H9 (cell line): ENCODE data around the gene XCR1. TPM values are rescaled to one million over a fixed set of nuclear protein-coding genes. Genes with fewer than 3 reads are reported as not detected.

Source experiments
- DNase-seq: peaks from one replicate; pipeline ENCODE4 v3.0.0-alpha.2; 2017
- H2AFZ ChIP-seq: one replicate; pipeline ENCODE4 v1.6.1; 2013; ENCODE audit warnings: mild to moderate bottlenecking, low read length, control low read depth, moderate library complexity
- H2AK5ac ChIP-seq: 2 replicates; pipeline ENCODE4 v1.6.1; 2013; ENCODE audit warnings: low read length, control low read depth, mixed read lengths; ENCODE audit not compliant: insufficient read length
- H2BK120ac ChIP-seq: one replicate; pipeline ENCODE4 v1.6.1; 2013; ENCODE audit warnings: low read depth, mild to moderate bottlenecking, low read length, control low read depth, inconsistent platforms; ENCODE audit not compliant: poor library complexity, severe bottlenecking
- H2BK12ac ChIP-seq: 2 replicates; pipeline ENCODE4 v1.6.1; 2013; ENCODE audit warnings: low read length, control low read depth, mixed read lengths, low read depth; ENCODE audit not compliant: insufficient read length
- H2BK15ac ChIP-seq: 2 replicates; pipeline ENCODE4 v1.6.1; 2013; ENCODE audit warnings: low read depth, low read length, control low read depth
- H2BK20ac ChIP-seq: one replicate; pipeline ENCODE4 v1.6.1; 2013; ENCODE audit warnings: low read depth, mild to moderate bottlenecking, low read length, control low read depth, inconsistent platforms; ENCODE audit not compliant: poor library complexity, severe bottlenecking
- H2BK5ac ChIP-seq: 2 replicates; pipeline ENCODE4 v1.6.1; 2013; ENCODE audit warnings: low read length, control low read depth, mixed read lengths; ENCODE audit not compliant: insufficient read length
- H3K14ac ChIP-seq: 2 replicates; pipeline ENCODE4 v1.6.1; 2013; ENCODE audit warnings: low read length, control low read depth; ENCODE audit not compliant: insufficient read depth
- H3K18ac ChIP-seq: 2 replicates; pipeline ENCODE4 v1.6.1; 2013; ENCODE audit warnings: low read depth, mild to moderate bottlenecking, mixed read lengths, low read length, control low read depth; ENCODE audit not compliant: insufficient read length
- H3K23ac ChIP-seq: 2 replicates; pipeline ENCODE4 v1.6.1; 2013; ENCODE audit warnings: low read length, control low read depth, mixed read lengths, low read depth; ENCODE audit not compliant: insufficient read length
- H3K23me2 ChIP-seq: 2 replicates; pipeline ENCODE4 v1.6.1; 2013; ENCODE audit warnings: low read depth, mild to moderate bottlenecking, mixed read lengths, low read length, control low read depth; ENCODE audit not compliant: insufficient read length, poor library complexity, severe bottlenecking
- H3K27ac ChIP-seq: 2 replicates; pipeline ENCODE4 v1.5.1; 2013; ENCODE audit warnings: low read length, control low read depth, mixed read lengths, low read depth; ENCODE audit not compliant: insufficient read length
- H3K27me3 ChIP-seq: 2 replicates; pipeline ENCODE4 v1.6.1; 2013; ENCODE audit warnings: low read length, control low read depth, inconsistent platforms; ENCODE audit not compliant: insufficient read depth
- H3K4ac ChIP-seq: 2 replicates; pipeline ENCODE4 v1.6.1; 2013; ENCODE audit warnings: low read depth, mild to moderate bottlenecking, control low read depth, inconsistent platforms, low read length, moderate library complexity
- H3K4me1 ChIP-seq: 2 replicates; pipeline ENCODE4 v1.6.1; 2013; ENCODE audit warnings: low read length, control low read depth, inconsistent platforms; ENCODE audit not compliant: insufficient read depth
- H3K4me2 ChIP-seq: 2 replicates; pipeline ENCODE4 v1.6.1; 2013; ENCODE audit warnings: low read length, control low read depth, mixed read lengths; ENCODE audit not compliant: insufficient read length, insufficient read depth
- H3K56ac ChIP-seq: 2 replicates; pipeline ENCODE4 v1.6.1; 2013; ENCODE audit warnings: low read depth, mild to moderate bottlenecking, mixed read lengths, low read length, control low read depth; ENCODE audit not compliant: insufficient read length
- H3K79me1 ChIP-seq: 2 replicates; pipeline ENCODE4 v1.6.1; 2013; ENCODE audit warnings: low read depth, mild to moderate bottlenecking, moderate library complexity, low read length, control low read depth, inconsistent platforms; ENCODE audit not compliant: insufficient read depth, poor library complexity, severe bottlenecking
- H3K79me2 ChIP-seq: 2 replicates; pipeline ENCODE4 v1.6.1; 2013; ENCODE audit warnings: low read length, control low read depth, inconsistent platforms; ENCODE audit not compliant: insufficient read depth
- H3K9ac ChIP-seq: 2 replicates; pipeline ENCODE4 v1.6.1; 2013; ENCODE audit warnings: low read length, control low read depth, mixed read lengths; ENCODE audit not compliant: insufficient read length; ENCODE audit errors: extremely low read depth
- H3K9me3 ChIP-seq: one replicate; pipeline ENCODE4 v1.6.1; 2013; ENCODE audit warnings: low read depth, low read length, inconsistent platforms; ENCODE audit not compliant: control insufficient read depth
- H3T11ph ChIP-seq: one replicate; pipeline ENCODE4 v1.6.1; 2013; ENCODE audit warnings: mild to moderate bottlenecking, low read length, control low read depth, inconsistent platforms
- H4K20me1 ChIP-seq: one replicate; pipeline ENCODE4 v1.6.1; 2013; ENCODE audit not compliant: control insufficient read depth, insufficient read length, insufficient read depth
- H4K5ac ChIP-seq: 2 replicates; pipeline ENCODE4 v1.6.1; 2013; ENCODE audit warnings: low read depth, mild to moderate bottlenecking, mixed read lengths, low read length, control low read depth; ENCODE audit not compliant: insufficient read length
- H4K8ac ChIP-seq: replicated peaks from 2 replicates; pipeline ENCODE4 v1.6.1; 2013; ENCODE audit warnings: low read length, control low read depth, mixed read lengths, low read depth; ENCODE audit not compliant: insufficient read length
- H4K91ac ChIP-seq: 2 replicates; pipeline ENCODE4 v1.6.1; 2013; ENCODE audit warnings: low read depth, mild to moderate bottlenecking, moderate library complexity, mixed read lengths, low read length, control low read depth; ENCODE audit not compliant: insufficient read length
- H3K27ac Mint-ChIP-seq, 3 experiments: 2 replicates in 2 of 3; 3 replicates in 1 of 3; pipeline ENCODE4 v1.8.0; 2020 to 2021; ENCODE audit warnings: mixed read lengths in 3 of 3, mild to moderate bottlenecking in 1 of 3, moderate library complexity in 1 of 3
- H3K27me3 Mint-ChIP-seq: 2 replicates; pipeline ENCODE4 v1.8.0; 2021; ENCODE audit warnings: low read depth, mild to moderate bottlenecking, moderate library complexity, mixed read lengths
- H3K36me3 Mint-ChIP-seq, 3 experiments: 2 replicates in 2 of 3; 3 replicates in 1 of 3; pipeline ENCODE4 v1.8.0; 2020 to 2021; ENCODE audit warnings: low read depth in 3 of 3, mixed read lengths in 3 of 3; ENCODE audit not compliant: insufficient read depth in 1 of 3
- H3K4me1 Mint-ChIP-seq, 2 experiments: 2 replicates each; pipeline ENCODE4 v1.8.0; 2020; ENCODE audit warnings: mixed read lengths in 2 of 2
- H3K4me3 Mint-ChIP-seq, 2 experiments: 2 replicates in 1 of 2; 3 replicates in 1 of 2; pipeline ENCODE4 v1.8.0; 2020 to 2021; ENCODE audit warnings: mild to moderate bottlenecking in 2 of 2, mixed read lengths in 2 of 2, moderate library complexity in 1 of 2
- H3K9me3 Mint-ChIP-seq, 2 experiments: 2 replicates in 1 of 2; 3 replicates in 1 of 2; pipeline ENCODE4 v1.8.0; 2020; ENCODE audit warnings: mild to moderate bottlenecking in 2 of 2, mixed read lengths in 2 of 2, moderate library complexity in 1 of 2
- CTCF ChIP-seq: fragments of 200-600 bp; sonication (generic); conservative IDR thresholded peaks from 3 replicates; pipeline ENCODE4 v1.8.0; 2021; ENCODE audit warnings: antibody characterized with exemption, mild to moderate bottlenecking
- WGBS: extraction: QIAGEN DNeasy Blood & Tissue Kit; methylation state at CpG from one replicate; pipeline ENCODE4 v1.1.7; 2013; ENCODE audit warnings: missing lambda C conversion rate, low lambda C conversion rate, mixed read lengths; ENCODE audit not compliant: insufficient read length; ENCODE audit errors: extremely low coverage; 5-methylcytosine and 5-hydroxymethylcytosine counted together
- total RNA-seq: library from RNA; stranded (reverse); gene quantifications from 2 replicates; pipeline ENCODE4 v1.2.1, GENCODE V29; 2021

Gene XCR1
- total RNA-seq, 1 experiment from 2014 or later = not detected

DNA sequence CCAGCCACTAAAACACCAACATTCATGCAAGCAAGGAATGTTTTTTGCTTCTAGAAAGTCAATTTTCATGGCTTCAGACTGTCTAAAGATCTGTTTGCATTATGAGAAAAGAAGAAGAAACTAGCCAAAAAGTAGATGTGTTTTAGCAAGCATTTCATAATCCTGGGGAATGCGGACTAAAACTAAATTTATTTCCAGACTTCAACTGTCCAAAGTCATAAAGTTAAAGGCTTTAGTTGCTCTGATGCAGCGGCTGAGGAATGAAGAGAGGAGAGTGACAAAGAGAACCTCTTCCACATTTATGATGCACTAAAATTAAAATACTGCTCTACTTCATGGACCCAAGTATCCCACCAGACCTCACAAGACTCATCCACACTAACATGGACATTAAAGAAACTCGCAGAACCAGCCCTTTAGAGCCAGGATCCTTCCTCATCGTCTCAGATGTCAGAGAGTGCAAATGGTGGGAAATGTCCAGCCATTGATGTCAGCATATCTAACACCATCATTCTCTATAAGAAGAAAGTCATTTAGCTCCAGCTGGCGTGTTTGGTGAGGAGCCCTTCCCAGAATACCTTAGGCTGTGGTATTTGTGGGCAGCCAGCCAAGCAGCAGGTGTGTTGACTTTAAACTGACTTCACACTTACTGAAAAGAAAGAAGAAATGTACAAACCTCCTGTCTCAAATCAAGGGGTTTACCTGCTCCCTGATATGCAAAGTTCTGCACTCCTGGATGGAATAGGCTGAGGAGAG lies 49.1 kb downstream of the XCR1 start:
- Mint-ChIP-seq H3K27me3 (no peaks in the 10 kb centered on the region), H3K4me1 (no peaks in the 10 kb centered on the region), H3K9me3 (no peaks in the 10 kb centered on the region), H3K36me3 (peaks cover 17 to 76% (median 61%) of the 10 kb centered on the region in 3 experiments; a peak in 6 of 7 replicates), H3K27ac (no peak overlapping the region), H3K4me3 (no peak overlapping the region)
- Histone ChIP-seq H2AFZ (no peak overlapping the region), H3K56ac (no peak overlapping the region), H3K4me1 (no peaks in the 10 kb centered on the region), H2AK5ac (no peak overlapping the region), H3K27me3 (no peaks in the 10 kb centered on the region), H3K79me2 (no peaks in the 10 kb centered on the region; the same call in 1 of the 2 replicates), H3K23me2 (no peaks in the 10 kb centered on the region), H3K9me3 (no peaks in the 10 kb centered on the region), H3K79me1 (no peaks in the 10 kb centered on the region), H3T11ph (no peak overlapping the region), H2BK5ac (no peak overlapping the region), H3K4ac (no peak overlapping the region), H4K5ac (no peak overlapping the region), H3K14ac (no peak overlapping the region), H3K9ac (no peak overlapping the region), H2BK12ac (no peak overlapping the region), H3K27ac (no peak overlapping the region), H4K91ac (no peak overlapping the region), H2BK20ac (no peak overlapping the region), H3K23ac (no peak overlapping the region), H3K4me2 (no peak overlapping the region), H2BK15ac (no peak overlapping the region), H3K18ac (no peak overlapping the region), H4K8ac (no peak overlapping the region), H4K20me1 (peaks cover 3% of the 10 kb centered on the region), H2BK120ac (no peak overlapping the region)
- TF ChIP-seq CTCF = no peak
- DNase-seq = no peak
- WGBS = no CpG with 5 or more reads among the region's 5 CpGs
